DMS 273 treated with DMSO at 0.1 percent for 48 hours (cell line): ENCODE data around the gene CNTNAP5.

Experiments
- DNase-seq: peaks from one replicate; lab custom pipeline; 2025; lab: John Stamatoyannopoulos, UW

Gene CNTNAP5

DNA sequence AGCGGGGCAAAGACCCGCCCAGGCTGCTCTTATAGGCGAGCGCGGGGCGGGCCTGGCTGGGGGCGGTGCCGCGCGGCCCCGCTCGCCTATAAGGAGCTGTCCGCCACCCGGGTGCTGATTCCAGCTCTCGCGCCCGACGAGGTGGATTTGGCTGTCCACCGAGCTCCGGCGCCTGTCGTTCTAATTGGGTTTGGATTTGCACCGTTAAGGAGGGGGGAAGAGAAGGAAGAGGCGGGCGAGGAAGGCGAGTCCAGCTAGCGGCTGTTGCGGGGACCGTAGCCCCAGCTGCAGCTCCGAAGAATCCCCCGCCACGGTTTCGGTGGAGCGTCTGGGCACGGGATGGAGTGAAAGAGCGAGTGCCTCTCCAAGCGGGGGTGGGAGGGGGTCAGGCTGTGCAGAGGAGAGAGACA is at the start of gene CNTNAP5:
Gene CNTNAP5 (plus strand): TSS at position 117 of the 410 bp plus-strand sequence. CDS start 364 bp downstream, outside the sequence.
- peak; percentile 7 for DNase-seq

GRCh38 chr2:123976054-123976648 is 48.9 kb upstream of the CNTNAP5 start:
- DNase-seq, result no peak

DNA sequence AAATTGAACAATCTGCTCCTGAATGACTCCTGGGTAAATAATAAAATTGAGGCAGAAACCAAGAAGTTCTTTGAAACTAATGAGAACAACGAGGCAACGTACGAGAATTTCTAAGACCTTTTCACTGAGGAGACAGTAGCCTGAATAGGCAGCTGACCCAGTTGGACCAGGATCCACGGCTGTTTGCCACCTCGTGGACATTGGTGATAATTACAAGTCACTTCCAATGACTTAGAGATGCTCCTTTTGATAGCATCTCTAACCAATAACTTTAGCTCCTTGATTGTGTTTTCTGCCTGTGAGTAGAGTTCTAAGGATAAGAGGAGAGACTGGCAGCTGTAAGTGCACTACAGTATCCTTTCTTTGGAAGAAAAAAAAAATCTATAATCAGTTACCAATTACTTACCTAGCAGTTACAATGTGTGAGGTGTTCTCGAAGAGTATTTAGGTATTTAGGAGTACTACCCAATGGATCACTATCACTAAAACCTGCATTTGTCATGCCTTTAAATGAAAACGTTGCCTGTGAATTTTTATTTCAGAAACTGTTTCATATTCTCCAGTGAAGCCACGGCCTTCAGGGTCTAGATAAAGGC is 31.3 kb upstream of the CNTNAP5 start:
- no peak for DNase-seq

DNA sequence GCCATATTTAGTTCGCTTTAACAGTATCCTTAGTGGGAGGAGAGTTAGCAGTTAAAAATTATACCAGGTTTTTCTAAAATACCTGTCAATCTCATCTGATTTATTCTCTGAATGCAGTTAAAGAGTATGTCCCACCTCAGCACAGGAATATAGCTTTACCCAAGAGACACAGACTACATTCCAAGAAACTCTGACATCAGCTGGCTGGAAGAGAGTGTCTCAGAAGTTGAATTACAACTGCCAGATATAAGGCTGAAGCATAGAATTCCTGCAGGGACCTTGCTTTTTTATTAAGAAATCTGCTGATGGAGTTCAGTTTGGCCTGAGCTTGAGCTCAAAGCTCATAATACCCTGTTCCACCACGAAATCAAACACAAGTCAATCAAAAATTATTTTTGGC is 25.4 kb upstream of the CNTNAP5 start:
- DNase-seq, result no peak

- DNase-seq, result no peak
These were observed 23.2 kb upstream of the CNTNAP5 start for GRCh38 chr2:124001696-124002430.

GRCh38 chr2:124018890-124019289 is 6.2 kb upstream of the CNTNAP5 start:
- DNase-seq, result no peak

- no peak for DNase-seq
These were observed 421 bp upstream of the CNTNAP5 start for GRCh38 chr2:124024561-124025170.

GRCh38 chr2:124025891-124026434 is 876 bp downstream of the CNTNAP5 start:
- no peak for DNase-seq

- DNase-seq, result no peak
These were observed 1.4 kb downstream of the CNTNAP5 start for GRCh38 chr2:124026503-124026902.

DNA sequence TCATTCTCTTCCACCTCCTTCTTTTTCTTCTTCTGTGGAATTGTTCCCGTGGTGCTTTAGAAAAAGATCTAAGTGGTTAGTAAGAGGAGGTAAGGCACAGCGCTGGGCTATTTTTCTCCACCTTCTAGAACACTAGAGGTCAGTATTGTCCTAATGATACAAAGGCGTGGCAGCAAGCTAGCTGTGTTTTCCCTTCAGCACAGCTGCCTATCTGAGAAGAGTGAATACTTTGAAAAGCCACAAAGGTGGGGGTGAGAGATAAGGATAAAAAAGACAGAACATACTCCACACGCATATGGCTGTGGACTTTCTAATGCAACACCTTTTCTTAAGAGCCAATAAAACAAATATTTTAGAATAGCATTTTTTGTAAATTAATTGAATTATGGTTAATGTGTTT is 2.1 kb downstream of the CNTNAP5 start:
- DNase-seq, result no peak

DNA sequence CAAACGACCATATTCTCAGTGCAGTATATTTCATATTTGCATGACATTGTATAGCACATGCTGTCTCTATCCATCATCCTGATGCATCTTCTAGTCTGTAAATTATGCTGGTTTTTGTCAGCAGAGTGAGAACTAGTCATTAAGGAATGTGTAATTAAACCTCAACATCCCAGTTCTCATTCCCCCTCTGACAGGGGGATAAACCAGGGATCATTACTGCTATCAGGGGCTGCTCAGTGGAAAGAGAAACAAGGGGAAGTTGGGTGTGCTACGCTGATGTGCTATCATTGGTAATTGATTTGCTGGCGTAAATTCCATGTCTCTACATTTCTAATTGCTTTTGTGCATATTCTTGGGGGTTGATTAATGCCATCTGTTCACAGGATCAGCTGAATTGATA is 7.7 kb downstream of the CNTNAP5 start:
- DNase-seq, result no peak

GRCh38 chr2:124034265-124034664 is 9.2 kb downstream of the CNTNAP5 start:
- DNase-seq, result no peak

DNA sequence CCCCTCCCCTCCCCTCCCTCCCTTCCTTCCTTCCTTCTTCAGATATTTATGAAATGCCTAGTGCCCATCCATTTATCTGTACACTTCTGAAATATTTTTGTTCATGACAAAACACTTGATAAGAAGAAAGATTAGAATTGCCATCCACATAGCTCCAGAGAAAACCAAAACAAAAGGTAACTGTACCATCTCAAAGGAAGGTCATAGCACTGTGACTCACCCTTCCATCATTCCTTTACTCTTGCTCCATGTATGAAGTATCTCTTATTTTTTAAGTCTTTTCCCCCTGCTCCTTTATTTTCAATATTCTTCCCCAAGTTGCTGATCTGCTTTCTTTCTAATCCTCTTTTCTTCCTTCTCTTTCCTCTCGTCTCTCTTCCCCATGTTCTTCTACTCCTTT is 9.9 kb downstream of the CNTNAP5 start:
- no peak for DNase-seq

GRCh38 chr2:124039032-124039431 is 13.9 kb downstream of the CNTNAP5 start:
- no peak for DNase-seq

DNA sequence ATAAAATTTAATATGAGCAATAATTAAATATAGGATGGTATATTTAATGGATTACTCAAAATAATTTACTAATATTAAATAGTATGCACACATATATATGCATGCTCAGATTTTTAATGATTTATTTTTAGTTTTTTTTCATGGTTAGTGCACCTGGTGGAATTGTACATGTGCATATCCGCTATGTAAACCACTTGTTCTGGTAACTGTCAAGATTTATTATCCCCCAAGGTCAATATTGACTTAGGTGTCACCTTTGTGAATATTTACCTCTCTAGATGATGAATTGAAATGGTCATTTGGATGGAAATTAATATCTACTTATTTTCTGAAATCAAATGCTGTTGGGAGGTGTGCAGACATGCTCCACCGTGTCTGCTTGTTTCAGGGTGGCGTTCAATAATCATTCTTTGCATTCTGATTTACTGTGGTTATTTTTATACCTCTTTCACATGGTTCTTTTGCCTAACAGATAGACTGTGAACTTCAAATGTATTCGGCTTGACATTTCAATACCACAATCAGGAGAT is 14.7 kb downstream of the CNTNAP5 start:
- no peak for DNase-seq

DNA sequence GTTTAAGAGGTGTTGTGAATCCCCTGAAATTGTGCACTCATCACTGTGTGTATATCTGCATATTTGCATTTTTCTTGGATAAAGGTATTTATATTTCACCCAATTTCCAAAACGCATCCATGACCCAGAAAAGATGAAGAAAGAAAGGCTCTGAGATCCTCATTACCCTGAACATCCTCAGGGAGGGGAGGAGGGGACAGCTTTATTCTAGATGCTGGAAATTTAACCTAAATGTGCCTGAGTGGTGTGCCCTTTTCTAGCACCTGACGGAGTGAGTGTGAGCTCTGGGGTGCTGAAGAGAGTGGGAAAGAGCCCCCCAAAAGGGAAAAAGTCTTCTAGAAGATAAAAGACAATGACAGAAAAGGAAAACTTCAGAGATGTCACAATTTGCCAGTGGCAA is 20.8 kb downstream of the CNTNAP5 start:
- no peak for DNase-seq

DNA sequence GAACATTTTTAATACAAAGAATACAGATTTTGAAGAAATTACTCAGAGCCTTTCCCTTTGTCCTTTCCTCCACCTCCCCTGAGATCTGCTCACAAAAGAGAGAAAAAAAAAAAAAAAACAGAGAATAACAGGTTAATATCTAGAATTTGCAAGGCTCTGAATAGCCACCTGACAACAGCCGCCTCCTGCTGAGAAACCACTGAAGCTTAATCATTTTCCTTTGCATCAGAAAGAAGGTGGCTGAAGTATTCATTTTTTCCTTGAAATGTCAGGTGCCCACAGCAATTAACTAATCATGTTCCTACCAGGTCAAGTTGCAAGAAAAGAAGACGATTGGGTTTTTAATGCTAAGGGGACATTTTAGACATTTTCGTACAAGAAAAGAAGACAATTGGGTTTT is 21.2 kb downstream of the CNTNAP5 start:
- no peak for DNase-seq

DNA sequence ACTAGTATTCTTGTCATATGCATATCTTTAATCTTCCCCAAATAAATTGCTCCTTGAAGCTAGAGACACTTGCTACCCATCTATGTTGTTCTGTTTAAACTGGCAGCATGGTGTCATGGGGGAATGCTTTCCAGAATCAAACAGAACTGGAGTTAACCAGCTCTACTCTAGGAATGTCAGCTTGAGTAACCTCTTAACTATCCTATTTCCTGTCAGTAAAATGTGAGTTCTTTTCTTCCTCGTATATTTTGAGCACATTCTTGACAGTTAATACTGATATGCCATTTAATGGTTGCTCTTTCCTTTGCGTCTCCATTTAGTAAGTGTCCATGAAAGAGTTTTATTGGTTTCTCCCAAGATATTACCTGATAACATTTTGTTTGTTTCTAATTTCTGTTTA is 23.0 kb downstream of the CNTNAP5 start:
- DNase-seq, result no peak

GRCh38 chr2:124048664-124049063 is 23.6 kb downstream of the CNTNAP5 start:
- DNase-seq, result no peak

DNA sequence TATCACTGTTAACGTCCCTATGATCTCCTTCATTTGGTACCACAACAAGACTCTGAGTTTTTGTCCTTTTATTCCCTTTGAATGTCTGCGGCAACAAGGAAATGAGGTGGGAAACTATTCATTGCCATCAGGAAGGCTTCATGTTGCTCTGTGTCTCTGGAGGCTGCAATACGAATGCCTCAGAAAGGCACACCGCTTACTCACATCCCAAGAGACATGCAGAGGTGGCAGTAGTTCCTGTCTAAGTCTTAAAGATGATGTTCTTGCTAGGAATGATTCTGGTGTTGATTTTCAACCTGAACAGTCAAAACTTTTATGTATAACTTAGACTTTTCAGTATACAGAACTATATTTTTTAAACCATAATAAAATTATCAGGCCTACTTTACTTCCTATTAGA is 24.0 kb downstream of the CNTNAP5 start:
- DNase-seq, result no peak

- no peak for DNase-seq
These were observed 25.9 kb downstream of the CNTNAP5 start for GRCh38 chr2:124050833-124051497.

GRCh38 chr2:124053796-124054195 is 28.7 kb downstream of the CNTNAP5 start:
- DNase-seq, result no peak
